H9 (cell line): ENCODE measurements around the gene ATG5. TPM values are rescaled to one million over a fixed set of nuclear protein-coding genes. Genes with fewer than 3 reads are reported as not detected.
"Not testable (repeated sequence)": the region's sequence is repeated elsewhere in the genome, so short reads cannot be mapped to it uniquely, and the experiment has no call there.

Experiments used
- DNase-seq: peaks from one replicate; pipeline ENCODE4 v3.0.0-alpha.2; 2017
- H2AFZ ChIP-seq: one replicate; pipeline ENCODE4 v1.6.1; 2013; ENCODE audit warnings: mild to moderate bottlenecking, low read length, control low read depth, moderate library complexity
- H2AK5ac ChIP-seq: 2 replicates; pipeline ENCODE4 v1.6.1; 2013; ENCODE audit warnings: low read length, control low read depth, mixed read lengths; ENCODE audit not compliant: insufficient read length
- H2BK120ac ChIP-seq: one replicate; pipeline ENCODE4 v1.6.1; 2013; ENCODE audit warnings: low read depth, mild to moderate bottlenecking, low read length, control low read depth, inconsistent platforms; ENCODE audit not compliant: poor library complexity, severe bottlenecking
- H2BK12ac ChIP-seq: 2 replicates; pipeline ENCODE4 v1.6.1; 2013; ENCODE audit warnings: low read length, control low read depth, mixed read lengths, low read depth; ENCODE audit not compliant: insufficient read length
- H2BK15ac ChIP-seq: 2 replicates; pipeline ENCODE4 v1.6.1; 2013; ENCODE audit warnings: low read depth, low read length, control low read depth
- H2BK20ac ChIP-seq: one replicate; pipeline ENCODE4 v1.6.1; 2013; ENCODE audit warnings: low read depth, mild to moderate bottlenecking, low read length, control low read depth, inconsistent platforms; ENCODE audit not compliant: poor library complexity, severe bottlenecking
- H2BK5ac ChIP-seq: 2 replicates; pipeline ENCODE4 v1.6.1; 2013; ENCODE audit warnings: low read length, control low read depth, mixed read lengths; ENCODE audit not compliant: insufficient read length
- H3K14ac ChIP-seq: 2 replicates; pipeline ENCODE4 v1.6.1; 2013; ENCODE audit warnings: low read length, control low read depth; ENCODE audit not compliant: insufficient read depth
- H3K18ac ChIP-seq: 2 replicates; pipeline ENCODE4 v1.6.1; 2013; ENCODE audit warnings: low read depth, mild to moderate bottlenecking, mixed read lengths, low read length, control low read depth; ENCODE audit not compliant: insufficient read length
- H3K23ac ChIP-seq: 2 replicates; pipeline ENCODE4 v1.6.1; 2013; ENCODE audit warnings: low read length, control low read depth, mixed read lengths, low read depth; ENCODE audit not compliant: insufficient read length
- H3K23me2 ChIP-seq: 2 replicates; pipeline ENCODE4 v1.6.1; 2013; ENCODE audit warnings: low read depth, mild to moderate bottlenecking, mixed read lengths, low read length, control low read depth; ENCODE audit not compliant: insufficient read length, poor library complexity, severe bottlenecking
- H3K27ac ChIP-seq: 2 replicates; pipeline ENCODE4 v1.5.1; 2013; ENCODE audit warnings: low read length, control low read depth, mixed read lengths, low read depth; ENCODE audit not compliant: insufficient read length
- H3K27me3 ChIP-seq: 2 replicates; pipeline ENCODE4 v1.6.1; 2013; ENCODE audit warnings: low read length, control low read depth, inconsistent platforms; ENCODE audit not compliant: insufficient read depth
- H3K4ac ChIP-seq: 2 replicates; pipeline ENCODE4 v1.6.1; 2013; ENCODE audit warnings: low read depth, mild to moderate bottlenecking, control low read depth, inconsistent platforms, low read length, moderate library complexity
- H3K4me1 ChIP-seq: 2 replicates; pipeline ENCODE4 v1.6.1; 2013; ENCODE audit warnings: low read length, control low read depth, inconsistent platforms; ENCODE audit not compliant: insufficient read depth
- H3K4me2 ChIP-seq: 2 replicates; pipeline ENCODE4 v1.6.1; 2013; ENCODE audit warnings: low read length, control low read depth, mixed read lengths; ENCODE audit not compliant: insufficient read length, insufficient read depth
- H3K56ac ChIP-seq: 2 replicates; pipeline ENCODE4 v1.6.1; 2013; ENCODE audit warnings: low read depth, mild to moderate bottlenecking, mixed read lengths, low read length, control low read depth; ENCODE audit not compliant: insufficient read length
- H3K79me1 ChIP-seq: 2 replicates; pipeline ENCODE4 v1.6.1; 2013; ENCODE audit warnings: low read depth, mild to moderate bottlenecking, moderate library complexity, low read length, control low read depth, inconsistent platforms; ENCODE audit not compliant: insufficient read depth, poor library complexity, severe bottlenecking
- H3K79me2 ChIP-seq: 2 replicates; pipeline ENCODE4 v1.6.1; 2013; ENCODE audit warnings: low read length, control low read depth, inconsistent platforms; ENCODE audit not compliant: insufficient read depth
- H3K9ac ChIP-seq: 2 replicates; pipeline ENCODE4 v1.6.1; 2013; ENCODE audit warnings: low read length, control low read depth, mixed read lengths; ENCODE audit not compliant: insufficient read length; ENCODE audit errors: extremely low read depth
- H3K9me3 ChIP-seq: one replicate; pipeline ENCODE4 v1.6.1; 2013; ENCODE audit warnings: low read depth, low read length, inconsistent platforms; ENCODE audit not compliant: control insufficient read depth
- H3T11ph ChIP-seq: one replicate; pipeline ENCODE4 v1.6.1; 2013; ENCODE audit warnings: mild to moderate bottlenecking, low read length, control low read depth, inconsistent platforms
- H4K20me1 ChIP-seq: one replicate; pipeline ENCODE4 v1.6.1; 2013; ENCODE audit not compliant: control insufficient read depth, insufficient read length, insufficient read depth
- H4K5ac ChIP-seq: 2 replicates; pipeline ENCODE4 v1.6.1; 2013; ENCODE audit warnings: low read depth, mild to moderate bottlenecking, mixed read lengths, low read length, control low read depth; ENCODE audit not compliant: insufficient read length
- H4K8ac ChIP-seq: replicated peaks from 2 replicates; pipeline ENCODE4 v1.6.1; 2013; ENCODE audit warnings: low read length, control low read depth, mixed read lengths, low read depth; ENCODE audit not compliant: insufficient read length
- H4K91ac ChIP-seq: 2 replicates; pipeline ENCODE4 v1.6.1; 2013; ENCODE audit warnings: low read depth, mild to moderate bottlenecking, moderate library complexity, mixed read lengths, low read length, control low read depth; ENCODE audit not compliant: insufficient read length
- H3K27ac Mint-ChIP-seq, 3 experiments: 2 replicates in 2 of 3; 3 replicates in 1 of 3; pipeline ENCODE4 v1.8.0; 2020 to 2021; ENCODE audit warnings: mixed read lengths in 3 of 3, mild to moderate bottlenecking in 1 of 3, moderate library complexity in 1 of 3
- H3K27me3 Mint-ChIP-seq: 2 replicates; pipeline ENCODE4 v1.8.0; 2021; ENCODE audit warnings: low read depth, mild to moderate bottlenecking, moderate library complexity, mixed read lengths
- H3K36me3 Mint-ChIP-seq, 3 experiments: 2 replicates in 2 of 3; 3 replicates in 1 of 3; pipeline ENCODE4 v1.8.0; 2020 to 2021; ENCODE audit warnings: low read depth in 3 of 3, mixed read lengths in 3 of 3; ENCODE audit not compliant: insufficient read depth in 1 of 3
- H3K4me1 Mint-ChIP-seq, 2 experiments: 2 replicates each; pipeline ENCODE4 v1.8.0; 2020; ENCODE audit warnings: mixed read lengths in 2 of 2
- H3K4me3 Mint-ChIP-seq, 2 experiments: 2 replicates in 1 of 2; 3 replicates in 1 of 2; pipeline ENCODE4 v1.8.0; 2020 to 2021; ENCODE audit warnings: mild to moderate bottlenecking in 2 of 2, mixed read lengths in 2 of 2, moderate library complexity in 1 of 2
- H3K9me3 Mint-ChIP-seq, 2 experiments: 2 replicates in 1 of 2; 3 replicates in 1 of 2; pipeline ENCODE4 v1.8.0; 2020; ENCODE audit warnings: mild to moderate bottlenecking in 2 of 2, mixed read lengths in 2 of 2, moderate library complexity in 1 of 2
- CTCF ChIP-seq: fragments of 200-600 bp; sonication (generic); conservative IDR thresholded peaks from 3 replicates; pipeline ENCODE4 v1.8.0; 2021; ENCODE audit warnings: antibody characterized with exemption, mild to moderate bottlenecking
- WGBS: extraction: QIAGEN DNeasy Blood & Tissue Kit; methylation state at CpG from one replicate; pipeline ENCODE4 v1.1.7; 2013; ENCODE audit warnings: missing lambda C conversion rate, low lambda C conversion rate, mixed read lengths; ENCODE audit not compliant: insufficient read length; ENCODE audit errors: extremely low coverage; 5-methylcytosine and 5-hydroxymethylcytosine counted together
- total RNA-seq: library from RNA; stranded (reverse); gene quantifications from 2 replicates; pipeline ENCODE4 v1.2.1, GENCODE V29; 2021

Gene ATG5
- total RNA-seq, 1 experiment from 2014 or later: 36.7 TPM

GRCh38 chr6:106270414-106270813 lies 55.1 kb downstream of the ATG5 start:
- no peak overlapping the region for H2BK12ac ChIP-seq
- H3K9me3 ChIP-seq: no peaks in the 10 kb centered on the region
- Mint-ChIP-seq H3K4me3 (no peak overlapping the region), H3K9me3 (peaks cover 21 to 32% of the 10 kb centered on the region in 2 experiments), H3K27me3 (no peaks in the 10 kb centered on the region), H3K4me1 (peaks cover 4% of the 10 kb centered on the region in 2 experiments), H3K36me3 (peaks cover 32 to 41% (median 34%) of the 10 kb centered on the region in 3 experiments), H3K27ac (no peak overlapping the region)
- H3K4me1 ChIP-seq: no peaks in the 10 kb centered on the region
- no peak overlapping the region for H2AK5ac ChIP-seq
- H3K27ac ChIP-seq: no peak overlapping the region
- no peak overlapping the region for H3T11ph ChIP-seq
- H3K56ac ChIP-seq: no peak overlapping the region
- H2AFZ ChIP-seq: no peak overlapping the region
- no peak overlapping the region for H2BK15ac ChIP-seq
- H3K4me2 ChIP-seq: no peak overlapping the region
- no peak overlapping the region for H3K4ac ChIP-seq
- H3K14ac ChIP-seq: no peak overlapping the region
- H4K8ac ChIP-seq: no peak overlapping the region
- no peak overlapping the region for H3K23ac ChIP-seq
- H3K18ac ChIP-seq: no peak overlapping the region
- no peaks in the 10 kb centered on the region for H3K27me3 ChIP-seq
- no peaks in the 10 kb centered on the region for H3K23me2 ChIP-seq
- no peak for TF ChIP-seq CTCF
- no peak for DNase-seq
- WGBS: no CpG with 5 or more reads among the region's 2 CpGs
- H3K79me2 ChIP-seq: peaks cover 2% of the 10 kb centered on the region; the same call in 1 of the 2 replicates
- peaks cover 3% of the 10 kb centered on the region for H3K79me1 ChIP-seq
- H4K20me1 ChIP-seq: no peaks in the 10 kb centered on the region
- H4K5ac ChIP-seq: no peak overlapping the region
- no peak overlapping the region for H2BK5ac ChIP-seq
- no peak overlapping the region for H2BK120ac ChIP-seq
- no peak overlapping the region for H3K9ac ChIP-seq
- H4K91ac ChIP-seq: no peak overlapping the region
- H2BK20ac ChIP-seq: no peak overlapping the region

GRCh38 chr6:106269268-106269919 lies 56.2 kb downstream of the ATG5 start:
- Mint-ChIP-seq H3K9me3 (peaks cover 29 to 41% of the 10 kb centered on the region in 2 experiments), H3K36me3 (peaks cover 40 to 49% (median 42%) of the 10 kb centered on the region in 3 experiments)
- not testable (repeated sequence) for H3K4ac ChIP-seq, H3K56ac ChIP-seq, H3K79me1 ChIP-seq, H3K18ac ChIP-seq, H2BK20ac ChIP-seq, H2AK5ac ChIP-seq, H2BK5ac ChIP-seq, H3K4me1 Mint-ChIP-seq, H3K27ac ChIP-seq, DNase-seq, H2AFZ ChIP-seq, H3K4me3 Mint-ChIP-seq, H3K9ac ChIP-seq, H3K9me3 ChIP-seq, H3K27me3 Mint-ChIP-seq, H4K5ac ChIP-seq, H3K4me1 ChIP-seq, H2BK120ac ChIP-seq, H3K14ac ChIP-seq, H2BK15ac ChIP-seq, H2BK12ac ChIP-seq, H4K91ac ChIP-seq, H3K23me2 ChIP-seq, H3K23ac ChIP-seq, H4K8ac ChIP-seq, H3K4me2 ChIP-seq, H4K20me1 ChIP-seq, H3K27me3 ChIP-seq, H3T11ph ChIP-seq, H3K79me2 ChIP-seq, H3K27ac Mint-ChIP-seq
- WGBS: no CpG with 5 or more reads among the region's 43 CpGs
